HG02571 (cell line): Measurements from ENCODE around the gene KLHL8.
A peak's percentile ranks its signal among the peaks of the same experiment; 100 is the strongest.

Experiments
- ATAC-seq: cut with Tn5 transposase; IDR thresholded peaks from one replicate; pipeline ENCODE4 v1.9.1; 2021; ENCODE audit warnings: mild to moderate bottlenecking, moderate library complexity; ENCODE audit not compliant: unreplicated experiment

The KLHL8 gene

DNA sequence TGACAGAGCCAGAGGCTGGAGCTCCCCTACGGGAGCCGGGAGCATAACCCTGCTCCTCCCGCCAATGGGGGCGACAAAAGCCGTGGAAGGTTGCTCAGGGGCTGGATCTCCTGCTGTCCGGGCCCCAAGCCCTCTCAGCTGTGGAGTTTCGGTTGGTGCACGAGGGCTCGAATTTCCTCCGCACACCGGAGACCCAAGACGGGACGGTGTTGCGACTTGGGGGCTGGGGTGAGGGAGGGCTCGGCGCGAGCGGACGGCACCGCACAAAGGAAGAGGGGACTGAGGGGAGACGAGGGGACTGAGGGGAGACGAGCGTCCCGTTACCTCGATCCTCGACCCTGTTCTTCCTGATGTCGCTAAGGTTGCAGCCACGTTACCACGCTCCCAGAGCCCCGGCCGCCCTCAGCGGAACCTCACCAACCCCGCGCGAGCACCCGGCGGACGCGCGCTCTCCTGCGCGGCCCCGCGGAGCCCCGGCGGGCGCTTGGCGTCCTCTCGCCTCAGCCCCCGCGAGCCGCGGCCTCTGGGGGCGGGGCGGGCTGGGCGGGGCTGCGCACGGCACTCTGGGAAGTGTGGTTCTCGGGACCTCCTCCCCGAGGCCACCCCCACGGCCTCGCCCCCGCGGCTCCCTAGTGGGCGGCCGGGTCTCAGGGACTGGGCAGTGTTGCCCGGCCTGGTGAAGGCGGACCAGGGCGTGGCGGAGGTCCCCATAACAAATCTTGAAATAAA lies at the start of gene KLHL8:
TSS of gene KLHL8 (minus strand) at position 525 of the 729 bp plus-strand sequence. CDS start 25,079 bp downstream, outside the sequence.
- peak; percentile 83 for ATAC-seq

DNA sequence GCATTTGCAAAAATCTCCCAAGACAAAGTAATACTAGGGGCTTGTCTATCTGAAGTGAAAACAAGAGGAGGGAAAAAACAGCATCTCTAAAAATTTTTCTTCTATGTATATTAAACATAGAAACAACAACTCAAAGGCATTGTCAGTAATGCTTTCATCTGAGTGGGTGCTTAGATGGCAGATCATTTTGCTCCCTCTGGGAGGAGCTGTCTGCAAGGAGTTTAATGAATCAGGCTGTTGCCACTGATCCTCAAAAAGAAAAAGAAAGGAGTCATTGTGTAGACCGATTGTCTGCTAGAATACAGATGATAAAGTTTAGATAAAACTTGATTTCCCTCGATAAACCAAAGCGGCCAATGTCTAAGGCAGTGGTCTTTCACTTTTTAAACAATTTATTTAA lies 49.7 kb upstream of the KLHL8 start:
- no peak for ATAC-seq

- ATAC-seq, result no peak
These were observed 48.0 kb upstream of the KLHL8 start for GRCh38 chr4:87268411-87268810.

GRCh38 chr4:87266986-87267385 lies 46.6 kb upstream of the KLHL8 start:
- no peak for ATAC-seq

- ATAC-seq, result no peak
These were observed 42.5 kb upstream of the KLHL8 start for GRCh38 chr4:87262886-87263285.

DNA sequence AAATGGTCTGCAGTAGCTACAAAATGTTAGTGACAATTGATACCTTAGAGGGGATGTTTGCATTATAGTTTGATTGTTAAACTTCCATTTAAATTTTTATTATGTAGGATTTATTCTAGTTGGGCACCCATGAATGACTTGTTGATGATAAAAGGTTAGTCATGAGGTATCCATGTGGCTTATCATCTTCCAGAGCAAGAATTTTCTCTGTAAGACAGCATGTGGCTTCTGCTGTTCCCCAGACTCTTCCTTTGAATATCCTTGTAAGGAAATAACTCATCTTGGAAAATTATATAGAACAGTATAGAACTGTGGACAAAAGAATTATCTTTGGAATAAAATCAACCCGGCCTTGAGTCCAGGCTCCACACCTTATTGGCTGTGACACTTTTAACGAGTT lies 40.1 kb upstream of the KLHL8 start:
- ATAC-seq, result no peak

DNA sequence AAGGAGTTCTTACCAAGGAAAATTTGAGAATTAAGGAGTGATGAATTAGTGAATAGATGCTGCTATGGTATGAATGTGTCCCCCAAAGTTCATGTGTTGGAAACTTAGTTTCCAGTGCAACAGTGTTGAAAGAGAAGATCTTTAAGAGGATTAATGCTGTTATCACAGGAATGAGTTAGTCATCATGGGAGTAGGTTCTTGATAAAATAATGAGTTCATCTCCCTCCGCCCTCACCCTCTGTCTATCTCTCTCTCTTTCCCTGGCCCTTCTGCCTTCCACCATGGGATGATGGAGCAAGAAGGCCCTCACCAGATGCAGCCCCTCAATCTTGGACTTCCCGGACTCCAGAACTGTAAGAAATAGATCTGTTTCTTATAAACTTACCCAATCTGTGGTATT lies 38.3 kb upstream of the KLHL8 start:
- ATAC-seq, result no peak

GRCh38 chr4:87257523-87257922 lies 37.1 kb upstream of the KLHL8 start:
- no peak for ATAC-seq

- no peak for ATAC-seq
These were observed 35.3 kb upstream of the KLHL8 start for GRCh38 chr4:87255755-87256154.

- ATAC-seq, result no peak
These were observed 30.7 kb upstream of the KLHL8 start for GRCh38 chr4:87251106-87251505.

GRCh38 chr4:87250294-87250693 lies 29.9 kb upstream of the KLHL8 start:
- ATAC-seq, result no peak

GRCh38 chr4:87249332-87250019 lies 29.1 kb upstream of the KLHL8 start:
- no peak for ATAC-seq

DNA sequence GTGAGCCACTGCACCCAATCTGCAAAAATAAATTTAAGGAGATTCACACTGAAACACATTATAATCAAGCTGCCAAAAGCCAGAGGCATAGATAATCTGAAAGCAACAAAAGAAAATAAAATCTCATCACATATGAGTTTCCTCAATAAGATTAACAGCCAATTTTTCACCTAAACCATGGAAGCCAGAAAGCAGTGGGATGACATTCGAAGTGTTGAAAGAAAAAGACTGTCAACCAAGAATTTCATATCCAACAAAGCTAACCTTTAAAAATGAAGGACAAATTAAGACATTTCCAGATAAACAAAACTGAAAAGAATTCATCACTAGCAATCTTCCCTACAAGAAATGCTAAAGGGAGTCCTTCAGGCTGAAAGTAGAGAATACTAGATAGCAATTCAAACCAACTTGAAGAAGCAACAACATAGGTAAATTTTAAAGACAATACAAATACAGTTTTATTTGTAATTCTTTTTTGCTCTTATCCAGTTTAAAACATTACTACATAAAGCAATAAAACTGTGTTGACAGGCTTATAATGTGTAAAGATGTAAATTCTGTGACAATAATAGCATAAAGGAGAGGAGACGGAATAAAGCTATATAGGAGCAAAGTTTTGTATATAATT lies 23.1 kb upstream of the KLHL8 start:
- ATAC-seq, result no peak

GRCh38 chr4:87241336-87241735 lies 20.9 kb upstream of the KLHL8 start:
- no peak for ATAC-seq

GRCh38 chr4:87240341-87240740 lies 19.9 kb upstream of the KLHL8 start:
- no peak for ATAC-seq

DNA sequence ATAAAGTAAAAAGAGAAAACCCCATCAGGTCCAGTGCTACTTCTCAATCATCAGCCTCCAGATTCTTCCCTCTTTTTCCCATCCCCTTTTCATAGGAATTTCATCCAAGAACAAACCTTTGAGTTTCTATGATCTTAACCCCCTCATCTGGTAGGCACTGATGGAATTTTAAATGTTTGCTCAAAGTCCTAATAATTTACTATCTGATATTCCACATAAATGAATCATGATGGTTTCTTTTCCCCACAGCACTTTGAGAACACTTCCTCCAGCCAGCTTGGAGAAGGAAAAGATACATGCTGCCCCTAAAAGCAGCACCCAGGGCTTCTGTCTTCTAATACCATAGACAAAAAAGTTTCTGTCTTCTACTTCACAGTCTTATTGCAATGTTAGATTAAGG lies 19.4 kb upstream of the KLHL8 start:
- no peak for ATAC-seq

DNA sequence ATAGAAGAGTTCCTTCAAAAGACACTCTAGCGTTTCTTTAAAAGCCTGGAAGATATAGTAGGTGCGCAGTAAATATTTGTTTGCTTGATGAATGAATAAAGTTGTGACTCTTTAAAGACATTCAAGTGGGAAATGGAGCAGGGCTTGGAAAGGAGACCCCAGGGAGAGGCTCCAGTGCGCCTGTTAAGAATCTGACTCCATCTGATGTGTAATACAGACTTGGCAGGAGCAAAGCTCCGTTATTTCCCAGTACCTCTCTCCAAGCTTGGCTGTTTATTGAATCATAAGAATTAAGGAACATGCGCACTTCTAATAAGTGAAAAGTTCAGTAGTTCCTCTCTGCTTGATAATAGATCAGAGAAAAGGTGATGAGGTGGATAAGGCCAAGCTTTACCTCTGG lies 18.8 kb upstream of the KLHL8 start:
- no peak for ATAC-seq

- ATAC-seq, result no peak
These were observed 16.4 kb upstream of the KLHL8 start for GRCh38 chr4:87236861-87237260.

DNA sequence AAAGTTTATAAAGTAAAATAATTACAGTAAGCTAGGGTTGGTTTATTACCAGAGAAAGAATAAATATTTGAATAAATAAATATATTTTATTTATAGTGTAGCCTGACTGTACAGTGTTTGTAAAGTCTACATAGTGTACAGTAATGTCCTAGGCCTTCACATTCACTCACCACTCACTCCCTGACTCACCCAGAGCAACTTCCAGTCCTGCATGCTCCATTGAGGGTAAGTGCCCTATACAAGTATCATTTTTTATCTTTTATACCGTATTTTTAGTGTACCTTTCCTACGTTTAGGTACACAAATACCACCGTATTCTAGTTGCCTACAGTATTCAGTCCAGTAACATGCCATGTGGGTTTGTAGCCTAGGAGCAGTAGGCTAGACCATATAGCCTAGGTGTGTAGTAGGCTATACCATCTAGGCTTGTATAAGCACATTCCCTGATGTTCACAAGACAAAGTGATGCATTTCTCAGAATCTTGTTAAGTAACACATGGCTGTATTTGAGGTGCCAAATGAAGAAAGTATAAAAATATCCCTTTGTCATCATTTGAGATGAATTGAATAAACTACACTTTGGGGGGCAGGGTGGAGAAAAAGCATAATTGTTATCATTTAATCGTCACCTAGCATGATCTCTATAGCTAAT lies 14.7 kb upstream of the KLHL8 start:
- ATAC-seq, result no peak

DNA sequence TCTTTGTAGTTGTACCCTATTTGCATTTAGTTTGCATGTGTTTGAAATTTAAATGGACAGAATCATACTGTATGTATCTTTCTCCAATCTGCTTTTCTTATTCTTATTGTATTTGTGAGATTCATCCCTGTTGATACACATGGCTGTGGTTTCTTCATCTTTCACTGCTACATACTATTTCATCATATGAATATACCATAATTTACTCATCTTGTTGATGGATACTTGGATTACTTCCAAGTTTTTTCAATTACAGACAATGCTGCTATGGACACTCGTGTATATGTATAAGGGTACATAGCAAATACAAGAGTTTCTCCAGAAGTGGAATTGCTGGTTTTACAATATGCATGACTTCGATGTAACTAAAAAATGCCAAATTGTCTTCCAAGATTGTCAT lies 11.8 kb upstream of the KLHL8 start:
- no peak for ATAC-seq

DNA sequence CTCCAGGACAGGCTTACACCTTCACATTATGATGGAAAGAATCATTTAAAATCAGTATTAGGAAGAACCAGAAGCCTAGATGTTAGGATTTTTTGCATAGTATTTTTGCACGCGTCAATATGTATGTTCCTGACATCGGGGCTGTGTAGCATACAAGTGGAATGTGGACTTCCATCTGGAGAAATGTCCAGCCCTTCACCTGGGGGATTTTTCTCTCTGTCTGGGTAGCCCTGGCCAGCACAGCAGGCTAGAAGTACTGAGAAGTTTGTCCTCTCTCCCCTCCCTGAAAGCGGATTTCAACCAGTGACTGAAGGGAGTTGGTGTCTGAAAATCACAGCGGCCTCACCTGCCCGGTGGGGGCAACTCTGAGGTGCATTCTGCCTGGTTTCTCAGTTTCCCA lies 10.4 kb upstream of the KLHL8 start:
- ATAC-seq, result no peak

- no peak for ATAC-seq
These were observed 9.6 kb upstream of the KLHL8 start for GRCh38 chr4:87229979-87230378.
